Parathyroid adenoma (tissue), 2 donors: ENCODE measurements around the gene DEPDC7.

Experiments
- H2AFZ ChIP-seq: fragments of 300-600 bp; sonication (generic); one replicate; pipeline ENCODE4 v1.7.0; 2017; ENCODE audit warnings: antibody characterized with exemption, mild to moderate bottlenecking
- H3K27ac ChIP-seq: fragments of 300-600 bp; sonication (generic); one replicate; pipeline ENCODE4 v1.7.0; 2017
- H3K27me3 ChIP-seq: fragments of 300-600 bp; sonication (generic); one replicate; pipeline ENCODE4 v1.7.0; 2017; ENCODE audit warnings: low read length; ENCODE audit not compliant: control insufficient read depth, insufficient read depth
- H3K36me3 ChIP-seq: fragments of 300-600 bp; sonication (generic); one replicate; pipeline ENCODE4 v1.7.0; 2017; ENCODE audit warnings: low read length; ENCODE audit not compliant: control insufficient read depth, insufficient read depth
- H3K4me1 ChIP-seq: fragments of 300-600 bp; sonication (generic); one replicate; pipeline ENCODE4 v1.7.0; 2017; ENCODE audit warnings: control low read depth
- H3K4me2 ChIP-seq: fragments of 300-600 bp; sonication (generic); one replicate; pipeline ENCODE4 v1.7.0; 2017; ENCODE audit warnings: low read length
- H3K4me3 ChIP-seq: fragments of 300-600 bp; sonication (generic); one replicate; pipeline ENCODE4 v1.7.0; 2017; ENCODE audit warnings: low read depth, low read length
- H3K79me2 ChIP-seq: fragments of 300-600 bp; sonication (generic); one replicate; pipeline ENCODE4 v1.7.0; 2017; ENCODE audit warnings: control low read depth
- H3K9ac ChIP-seq: fragments of 300-600 bp; sonication (generic); one replicate; pipeline ENCODE4 v1.7.0; 2017; ENCODE audit warnings: mild to moderate bottlenecking
- H3K9me3 ChIP-seq: fragments of 300-600 bp; sonication (generic); one replicate; pipeline ENCODE4 v1.7.0; 2017; ENCODE audit warnings: low read length; ENCODE audit not compliant: control insufficient read depth
- TF ChIP-seq, protein P1 (sequence below): fragments of 300-600 bp; sonication (generic); IDR thresholded peaks from one replicate; pipeline ENCODE4 v1.7.0; 2017; ENCODE audit warnings: antibody characterized with exemption, mild to moderate bottlenecking
- donor health status: primary hyperparathyroidism.

The DEPDC7 gene

DNA sequence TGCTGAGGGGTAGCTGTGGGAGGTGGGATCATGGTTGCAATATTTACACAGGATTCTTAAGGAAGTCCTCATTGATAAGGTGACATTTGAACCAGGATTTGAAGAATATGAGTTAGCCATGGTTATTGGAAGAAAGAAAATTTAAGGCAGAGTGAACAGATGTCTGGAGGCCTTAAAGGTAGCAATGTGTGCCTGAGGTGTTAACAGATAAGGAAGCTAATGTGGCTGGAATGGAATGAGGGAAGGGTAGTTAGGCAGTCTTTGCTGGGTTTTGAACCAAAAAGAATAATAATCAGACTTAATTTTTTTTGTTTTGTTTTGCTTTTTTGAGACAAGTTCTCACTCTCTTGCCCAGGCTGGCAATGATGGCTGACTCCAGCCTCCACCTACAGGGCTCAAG lies 9.7 kb upstream of the DEPDC7 start:
- Histone ChIP-seq H3K9ac (no peak overlapping the region), H3K27me3 (no peaks in the 10 kb centered on the region), H3K4me3 (no peak overlapping the region), H3K4me1 (no peaks in the 10 kb centered on the region), H3K27ac (no peak overlapping the region), H3K9me3 (no peaks in the 10 kb centered on the region), H3K4me2 (no peak overlapping the region), H3K79me2 (no peaks in the 10 kb centered on the region), H2AFZ (no peak overlapping the region), H3K36me3 (no peaks in the 10 kb centered on the region)
- TF ChIP-seq, protein P1, sequence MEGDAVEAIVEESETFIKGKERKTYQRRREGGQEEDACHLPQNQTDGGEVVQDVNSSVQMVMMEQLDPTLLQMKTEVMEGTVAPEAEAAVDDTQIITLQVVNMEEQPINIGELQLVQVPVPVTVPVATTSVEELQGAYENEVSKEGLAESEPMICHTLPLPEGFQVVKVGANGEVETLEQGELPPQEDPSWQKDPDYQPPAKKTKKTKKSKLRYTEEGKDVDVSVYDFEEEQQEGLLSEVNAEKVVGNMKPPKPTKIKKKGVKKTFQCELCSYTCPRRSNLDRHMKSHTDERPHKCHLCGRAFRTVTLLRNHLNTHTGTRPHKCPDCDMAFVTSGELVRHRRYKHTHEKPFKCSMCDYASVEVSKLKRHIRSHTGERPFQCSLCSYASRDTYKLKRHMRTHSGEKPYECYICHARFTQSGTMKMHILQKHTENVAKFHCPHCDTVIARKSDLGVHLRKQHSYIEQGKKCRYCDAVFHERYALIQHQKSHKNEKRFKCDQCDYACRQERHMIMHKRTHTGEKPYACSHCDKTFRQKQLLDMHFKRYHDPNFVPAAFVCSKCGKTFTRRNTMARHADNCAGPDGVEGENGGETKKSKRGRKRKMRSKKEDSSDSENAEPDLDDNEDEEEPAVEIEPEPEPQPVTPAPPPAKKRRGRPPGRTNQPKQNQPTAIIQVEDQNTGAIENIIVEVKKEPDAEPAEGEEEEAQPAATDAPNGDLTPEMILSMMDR, result no peak

DNA sequence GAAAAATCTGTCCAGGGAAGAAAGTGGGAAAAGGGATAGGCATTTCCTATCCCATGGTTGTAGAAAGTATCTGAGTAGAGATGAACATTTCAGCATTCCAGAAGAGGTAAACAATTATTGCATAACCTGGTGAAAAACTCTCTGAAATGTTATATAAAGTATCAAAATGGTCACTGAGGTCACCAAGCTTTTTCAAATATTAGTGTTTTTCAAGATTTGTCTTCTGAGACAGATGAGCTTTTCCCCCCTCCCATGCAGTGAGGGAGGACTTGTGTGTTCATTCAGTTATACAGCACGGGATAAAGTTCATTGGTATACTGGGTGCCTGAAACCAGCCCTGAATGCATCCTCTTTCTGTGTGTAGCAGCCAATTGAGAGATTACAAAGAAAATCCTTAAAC lies 1.9 kb upstream of the DEPDC7 start:
- no peak overlapping the region for H3K4me3 ChIP-seq
- no peaks in the 10 kb centered on the region for H3K4me1 ChIP-seq
- TF ChIP-seq, protein P1, result no peak
- H3K9me3 ChIP-seq, result no peaks in the 10 kb centered on the region
- no peaks in the 10 kb centered on the region for H3K27me3 ChIP-seq
- no peak overlapping the region for H3K9ac ChIP-seq
- no peak overlapping the region for H3K4me2 ChIP-seq
- no peak overlapping the region for H2AFZ ChIP-seq
- H3K79me2 ChIP-seq, result no peaks in the 10 kb centered on the region
- no peaks in the 10 kb centered on the region for H3K36me3 ChIP-seq
- no peak overlapping the region for H3K27ac ChIP-seq

DNA sequence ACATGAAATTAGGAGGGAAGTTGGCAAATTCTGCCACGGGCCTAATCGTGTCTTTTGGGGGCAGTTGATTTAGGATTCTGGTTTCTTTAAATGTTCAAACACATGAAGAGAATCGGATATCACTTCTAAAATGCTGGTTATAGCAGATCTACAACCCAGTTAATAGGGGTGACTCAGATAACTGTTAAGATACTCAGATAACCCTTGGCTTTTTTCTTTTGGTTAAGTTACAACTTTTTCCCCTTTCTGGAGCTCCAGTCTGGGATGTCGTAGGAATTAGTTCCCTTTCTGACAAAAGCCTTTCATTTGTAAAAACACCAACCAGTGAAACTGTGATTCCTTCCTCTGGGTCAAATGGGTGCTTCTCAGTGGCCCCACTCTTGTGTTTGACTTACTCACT lies 976 bp downstream of the DEPDC7 start:
- peak overlapping the region; percentile 20 for H3K4me3 ChIP-seq
- H3K27ac ChIP-seq, result no peak overlapping the region
- TF ChIP-seq, protein P1, result no peak

DNA sequence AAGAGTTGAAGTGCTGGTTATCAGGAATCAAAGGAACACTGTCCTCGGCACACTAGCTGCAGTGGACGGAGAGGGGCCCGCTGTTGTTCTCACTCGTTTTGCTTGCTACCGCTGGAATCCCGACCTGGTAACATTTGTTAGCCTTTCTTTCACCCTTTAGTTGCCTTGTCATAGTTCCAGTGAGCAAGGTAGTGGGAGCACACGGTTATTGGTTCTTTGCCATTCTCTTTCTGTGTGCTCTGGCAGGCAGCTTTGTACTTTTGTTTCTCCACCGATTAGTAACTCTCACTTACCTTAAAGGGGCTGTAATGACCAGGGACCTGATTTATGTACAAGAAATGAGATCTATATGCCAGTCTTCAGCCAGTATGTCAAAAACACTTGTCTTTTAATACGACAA lies 1.8 kb downstream of the DEPDC7 start:
- Histone ChIP-seq H3K4me1 (no peaks in the 10 kb centered on the region), H3K79me2 (no peaks in the 10 kb centered on the region), H3K9ac (no peak overlapping the region), H3K9me3 (no peaks in the 10 kb centered on the region), H2AFZ (peak overlapping the region; percentile 11), H3K27ac (no peak overlapping the region), H3K4me2 (no peak overlapping the region), H3K4me3 (no peak overlapping the region), H3K36me3 (no peaks in the 10 kb centered on the region), H3K27me3 (no peaks in the 10 kb centered on the region)
- TF ChIP-seq, protein P1, result no peak

More for the DNA sequence above, 976 bp downstream of the DEPDC7 start:
- Histone ChIP-seq H3K27me3 (no peaks in the 10 kb centered on the region), H3K9ac (no peak overlapping the region), H3K4me2 (peak overlapping the region; percentile 51), H3K79me2 (no peaks in the 10 kb centered on the region), H3K9me3 (no peaks in the 10 kb centered on the region), H3K4me1 (no peaks in the 10 kb centered on the region), H2AFZ (peak overlapping the region; percentile 80), H3K36me3 (no peaks in the 10 kb centered on the region)

DNA sequence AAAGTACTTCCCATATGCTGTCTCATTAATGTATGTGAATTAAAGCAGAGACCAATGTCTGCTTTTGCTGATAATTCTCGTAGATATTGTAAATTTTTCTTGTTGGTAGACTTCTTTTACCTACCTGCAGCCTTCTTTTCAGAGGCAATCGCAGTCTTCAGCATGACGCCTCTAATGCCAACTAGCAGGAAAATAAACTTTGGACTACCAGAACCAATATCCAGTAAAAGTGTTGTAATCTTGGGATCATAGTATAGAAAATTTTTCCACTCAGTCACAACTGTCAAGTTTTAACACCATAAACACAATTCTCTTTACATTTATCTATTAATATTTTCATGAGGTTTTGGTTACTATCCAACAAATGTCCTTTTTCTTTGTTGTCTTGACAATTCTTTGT lies 2.3 kb downstream of the DEPDC7 start:
- no peak overlapping the region for H3K27ac ChIP-seq
- H3K4me2 ChIP-seq, result no peak overlapping the region
- H3K9me3 ChIP-seq, result no peaks in the 10 kb centered on the region
- no peak overlapping the region for H2AFZ ChIP-seq
- no peaks in the 10 kb centered on the region for H3K27me3 ChIP-seq
- H3K4me1 ChIP-seq, result no peaks in the 10 kb centered on the region
- H3K79me2 ChIP-seq, result no peaks in the 10 kb centered on the region
- no peaks in the 10 kb centered on the region for H3K36me3 ChIP-seq
- H3K9ac ChIP-seq, result no peak overlapping the region
- no peak overlapping the region for H3K4me3 ChIP-seq
- TF ChIP-seq, protein P1, result no peak
